Stimulated activated CD8-positive, alpha-beta memory T cell treated with anti-CD3 and anti-CD28 coated beads, Interleukin-12 subunit alpha, Interleukin-12 subunit beta, amount 100 ng/mL, for 24 hours (primary cell): ENCODE data around the gene S100A11.
"Not testable (repeated sequence)": the region's sequence is repeated elsewhere in the genome, so short reads cannot be mapped to it uniquely, and the experiment has no call there.

Source experiments
- DNase-seq: peaks from one replicate; pipeline ENCODE4 v3.0.0-alpha.2; 2020; ENCODE audit errors: extremely low read depth

The S100A11 gene

DNA sequence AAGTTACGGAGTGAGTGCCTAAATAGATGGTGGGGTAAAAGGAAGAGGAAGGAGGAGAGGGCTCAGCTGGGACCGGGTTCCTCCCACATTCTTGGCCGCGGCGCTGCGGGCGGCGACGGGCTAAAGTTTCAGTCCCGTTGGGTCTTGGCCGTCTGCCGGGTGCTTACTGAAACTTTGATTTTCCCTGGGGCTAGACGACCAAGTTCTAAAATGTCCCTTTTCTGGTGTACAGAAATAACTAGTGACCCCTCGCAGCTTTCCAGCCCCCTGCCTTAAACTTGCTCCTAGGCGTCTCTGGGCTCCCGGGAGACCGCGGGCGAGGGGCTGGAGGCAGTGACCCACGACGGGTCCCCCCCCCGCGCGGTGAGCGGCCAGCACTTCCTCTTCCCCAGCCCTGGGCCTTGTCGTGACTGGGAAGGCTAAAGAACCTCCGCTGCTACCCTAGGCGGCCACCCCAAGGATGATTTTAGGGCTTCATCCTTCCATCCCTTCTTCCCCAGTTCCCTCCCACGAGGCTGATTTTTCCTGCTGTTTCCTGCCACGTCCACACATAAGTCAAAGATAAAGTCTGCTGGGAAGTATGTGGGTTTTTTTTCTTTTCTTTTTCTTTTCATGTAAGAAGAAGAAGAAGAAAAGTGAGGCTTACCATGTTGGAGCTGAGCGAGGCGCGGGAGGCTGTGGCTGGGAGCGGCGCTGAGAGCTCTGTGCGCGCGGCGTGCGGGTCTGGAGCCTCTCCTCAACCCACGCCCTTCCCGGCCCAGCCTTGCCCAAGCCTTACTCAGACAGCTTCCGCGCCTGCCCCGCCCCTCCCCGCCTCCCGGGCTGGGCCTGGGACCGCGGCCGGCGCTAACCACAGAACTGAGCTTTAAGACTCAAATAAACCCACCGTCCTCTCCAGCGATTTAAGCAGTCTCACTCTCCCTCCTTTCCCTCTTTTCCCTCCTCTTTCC, at the start of gene S100A11:
TSS of gene S100A11 (minus strand) at position 738 of the 950 bp plus-strand sequence. CDS start at position 649, 89 bp downstream.
- peak; percentile 59 for DNase-seq

DNA sequence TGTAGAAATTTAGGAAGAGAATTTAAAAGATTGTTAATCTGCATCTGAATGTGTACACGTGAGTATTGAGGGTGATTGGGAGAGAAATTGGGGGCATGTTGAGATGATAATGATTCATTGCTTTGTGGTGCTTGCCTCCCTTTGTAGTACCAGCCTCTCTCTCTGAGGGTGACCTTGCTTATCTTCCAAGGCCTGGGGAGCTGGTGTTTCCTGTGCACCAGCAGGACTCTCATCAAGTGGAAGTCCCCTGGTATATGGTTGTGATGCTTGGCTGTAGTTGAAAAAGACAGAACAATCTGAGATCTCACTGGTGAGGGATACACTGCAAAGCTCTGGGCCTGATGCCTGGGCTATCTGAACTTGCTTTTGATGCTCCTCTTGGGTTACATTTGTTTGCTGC, 48.0 kb upstream of the S100A11 start:
- no peak for DNase-seq

DNA sequence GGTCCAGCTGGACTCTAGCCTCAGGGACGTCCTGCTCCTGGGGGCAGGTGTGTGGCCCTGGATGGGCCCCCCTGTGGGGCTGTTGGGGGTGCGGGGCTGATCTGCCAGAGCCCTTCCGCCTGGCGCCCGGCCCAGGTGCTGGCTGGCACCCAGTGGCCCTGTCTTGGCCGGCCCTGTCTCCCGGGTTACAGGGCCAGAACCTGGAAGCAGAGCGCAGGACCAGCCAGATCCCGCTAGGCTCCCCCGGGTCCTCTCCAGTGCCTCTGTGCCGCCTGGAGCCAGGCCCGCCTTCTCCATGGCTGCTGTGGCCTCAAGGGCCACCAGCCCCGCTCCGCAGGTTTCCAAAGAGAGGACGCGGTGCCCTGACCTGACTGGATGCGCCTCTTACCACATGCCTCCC, 44.2 kb upstream of the S100A11 start:
- not testable (repeated sequence) for DNase-seq

DNA sequence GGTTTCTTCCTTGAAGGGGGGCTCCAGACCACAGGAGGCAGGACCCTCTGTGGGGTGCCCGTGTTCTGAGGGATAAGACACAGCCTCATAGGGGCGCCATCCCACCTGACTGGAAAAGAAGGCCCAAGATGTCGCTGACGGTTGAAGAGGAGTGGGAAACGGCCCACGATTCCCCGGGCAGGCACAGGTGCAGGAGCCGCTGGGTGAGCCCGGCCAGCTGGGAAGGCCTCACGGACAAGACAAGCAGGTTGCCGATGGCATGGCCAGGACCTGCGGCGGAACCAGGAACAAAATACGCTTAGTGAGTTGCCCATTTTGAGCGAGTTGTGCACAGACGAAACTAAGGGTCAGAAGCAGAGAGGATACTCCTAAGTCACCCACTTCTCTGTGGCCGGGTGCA, 43.7 kb upstream of the S100A11 start:
- not testable (repeated sequence) for DNase-seq

DNA sequence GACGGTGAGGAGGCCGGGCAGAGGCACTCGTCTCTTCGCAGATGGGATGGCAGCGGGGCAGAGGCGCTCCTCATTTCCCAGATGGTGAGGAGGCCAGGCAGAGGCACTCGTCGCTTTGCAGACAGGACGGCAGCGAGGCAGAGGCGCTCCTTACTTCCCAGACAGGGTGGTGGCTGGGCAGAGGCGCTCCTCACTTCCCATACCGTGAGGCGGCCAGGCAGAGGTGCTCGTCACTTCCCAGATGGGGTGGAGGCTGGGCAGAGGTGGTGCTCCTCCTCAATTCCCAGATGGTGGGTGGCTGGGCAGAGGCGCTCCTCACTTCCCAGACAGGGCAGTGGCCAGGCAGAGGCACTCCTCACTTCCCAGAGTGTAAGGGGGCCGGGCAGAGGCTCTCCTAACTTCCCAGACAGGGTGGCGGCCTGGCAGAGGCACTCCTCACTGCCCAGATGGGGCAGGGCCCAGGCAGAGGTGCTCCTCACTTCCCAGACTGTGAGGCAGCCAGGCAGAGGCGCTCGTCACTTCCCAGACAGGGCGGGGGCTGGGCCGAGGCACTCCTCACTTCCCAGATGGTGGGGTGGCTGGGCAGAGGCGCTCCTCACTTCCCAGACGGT, 42.1 kb upstream of the S100A11 start:
- no peak for DNase-seq

DNA sequence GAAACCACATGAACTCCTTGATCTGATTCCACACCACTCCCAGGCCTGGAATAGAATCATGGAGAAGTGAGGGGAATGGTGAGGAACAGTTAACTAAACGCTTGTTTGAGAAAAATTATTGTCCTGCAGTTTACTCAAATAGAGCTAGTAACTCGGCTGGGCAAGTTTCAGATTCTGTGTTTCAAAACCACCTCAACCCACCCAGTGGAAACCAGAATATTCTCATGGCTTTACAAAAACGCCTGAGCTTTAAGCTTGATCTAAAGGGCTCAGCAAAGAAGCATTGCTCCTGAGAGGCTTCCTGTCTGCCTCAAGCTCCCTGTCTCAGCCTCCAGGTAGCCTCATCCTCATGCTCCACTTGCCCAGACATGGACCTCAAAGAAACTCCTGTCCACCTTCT, 35.5 kb upstream of the S100A11 start:
- no peak for DNase-seq

DNA sequence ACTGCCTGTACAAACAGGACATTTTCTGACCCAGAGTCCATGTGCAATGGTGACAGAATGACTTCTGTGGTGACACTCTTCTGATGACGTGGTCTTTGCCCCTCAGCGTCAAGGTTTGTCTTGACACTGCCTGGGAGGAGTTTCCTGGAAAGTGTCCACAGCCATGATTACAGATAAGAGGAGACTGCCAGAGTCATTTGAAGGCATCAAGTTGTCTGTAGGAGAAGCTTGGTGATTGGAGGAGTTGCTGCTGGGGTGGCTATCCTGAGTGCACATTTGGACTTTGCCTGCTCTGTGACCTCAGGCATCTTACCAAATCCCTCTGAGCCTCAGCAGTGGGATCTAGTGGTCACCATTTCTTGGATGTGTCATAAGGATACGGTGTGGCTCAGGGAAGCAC, 34.3 kb upstream of the S100A11 start:
- no peak for DNase-seq

DNA sequence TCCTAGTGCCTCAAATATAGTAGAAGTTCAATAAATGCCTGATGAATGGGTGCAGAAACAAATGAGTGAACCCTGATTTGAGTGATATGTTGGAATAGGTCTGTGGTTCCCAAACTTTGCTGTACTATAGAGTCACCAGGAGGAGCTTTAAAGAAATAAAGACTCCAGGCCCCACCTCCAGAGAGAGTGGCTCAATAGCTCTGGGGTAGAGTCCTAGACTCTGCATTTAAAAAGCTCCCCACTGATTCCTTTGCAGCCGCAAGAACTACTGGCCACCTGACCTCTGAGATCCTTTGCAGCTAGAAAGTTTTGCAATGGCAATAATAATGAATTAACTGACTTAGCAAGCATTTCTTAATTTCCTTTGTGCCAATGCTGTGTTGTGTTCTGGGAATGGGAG, 31.1 kb upstream of the S100A11 start:
- no peak for DNase-seq

DNA sequence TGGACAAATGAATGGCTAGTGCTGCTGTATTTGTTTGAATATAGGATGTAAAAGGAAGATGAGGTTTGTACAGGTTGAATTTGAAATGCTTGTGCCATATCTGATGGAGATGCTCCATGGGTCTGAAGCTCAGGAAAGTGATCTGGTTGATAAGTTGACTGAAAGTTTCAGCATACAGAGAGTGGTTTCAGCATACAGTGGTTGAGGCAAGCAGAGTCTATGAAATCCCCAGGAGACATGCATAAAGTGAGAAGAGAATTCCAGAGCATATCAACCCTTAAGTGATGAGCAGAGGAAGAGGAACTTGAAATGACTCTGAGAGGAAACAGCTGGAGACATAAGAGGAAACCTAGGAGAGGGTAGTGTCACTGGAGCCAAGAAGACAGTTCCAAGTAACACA, 30.3 kb upstream of the S100A11 start:
- DNase-seq: no peak

DNA sequence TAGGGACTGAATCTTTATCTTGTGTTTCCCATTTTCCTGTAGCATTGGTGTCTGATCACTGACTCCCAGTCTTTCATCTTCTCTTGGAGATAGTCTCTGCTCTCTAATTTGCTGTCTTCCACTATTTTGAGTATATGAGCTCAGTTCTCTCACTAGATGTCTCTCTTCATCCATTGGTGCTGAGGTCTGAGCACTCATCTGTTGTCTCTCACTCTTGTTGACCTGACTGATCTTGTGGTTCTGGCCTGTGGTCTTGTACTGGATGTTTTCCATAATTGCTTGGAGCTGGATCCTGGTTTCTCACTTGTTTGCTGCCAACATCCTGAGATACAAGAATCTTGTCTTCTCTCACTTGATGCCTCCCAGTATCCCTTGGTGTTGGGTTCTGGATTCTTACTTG, 25.1 kb upstream of the S100A11 start:
- no peak for DNase-seq

DNA sequence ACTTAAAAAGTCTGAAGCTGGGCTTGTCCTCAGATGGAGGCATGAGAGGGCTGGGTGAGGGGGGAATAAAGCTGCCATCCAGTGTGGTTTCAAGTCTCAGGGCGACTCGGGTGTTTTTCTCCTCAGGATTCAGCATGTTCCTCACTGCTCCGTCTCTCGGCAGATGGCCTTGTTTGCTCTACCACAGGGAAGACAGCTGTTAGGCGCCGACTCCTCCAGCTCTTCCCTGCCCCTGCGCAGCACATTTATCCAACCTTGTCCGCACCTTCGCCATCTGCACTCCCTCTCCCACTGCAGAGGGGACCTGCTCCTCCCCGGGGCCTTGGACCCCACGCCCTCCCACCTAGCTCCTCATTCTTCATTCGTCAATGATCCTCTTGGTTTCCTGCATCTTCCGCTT, 16.6 kb upstream of the S100A11 start:
- no peak for DNase-seq

DNA sequence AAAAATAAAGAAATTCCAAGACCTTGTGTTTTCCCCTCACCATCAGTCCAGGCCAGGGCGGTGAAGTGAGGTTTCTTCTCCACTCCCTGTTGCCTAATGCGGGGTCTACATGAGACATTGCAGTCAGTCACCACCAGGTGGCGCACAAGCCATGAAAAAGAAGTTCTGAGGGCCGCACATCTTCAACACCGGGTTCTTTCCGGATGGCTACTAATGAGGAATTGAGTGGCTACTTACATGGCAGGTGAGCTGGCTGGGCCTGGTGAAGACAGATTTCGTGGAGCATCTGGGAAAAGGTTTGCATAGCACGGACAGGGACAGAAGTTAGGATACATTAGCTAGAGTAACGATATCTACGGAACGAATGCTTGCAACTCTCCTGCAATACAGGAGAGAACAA, 15.8 kb upstream of the S100A11 start:
- DNase-seq: peak; percentile 42

DNA sequence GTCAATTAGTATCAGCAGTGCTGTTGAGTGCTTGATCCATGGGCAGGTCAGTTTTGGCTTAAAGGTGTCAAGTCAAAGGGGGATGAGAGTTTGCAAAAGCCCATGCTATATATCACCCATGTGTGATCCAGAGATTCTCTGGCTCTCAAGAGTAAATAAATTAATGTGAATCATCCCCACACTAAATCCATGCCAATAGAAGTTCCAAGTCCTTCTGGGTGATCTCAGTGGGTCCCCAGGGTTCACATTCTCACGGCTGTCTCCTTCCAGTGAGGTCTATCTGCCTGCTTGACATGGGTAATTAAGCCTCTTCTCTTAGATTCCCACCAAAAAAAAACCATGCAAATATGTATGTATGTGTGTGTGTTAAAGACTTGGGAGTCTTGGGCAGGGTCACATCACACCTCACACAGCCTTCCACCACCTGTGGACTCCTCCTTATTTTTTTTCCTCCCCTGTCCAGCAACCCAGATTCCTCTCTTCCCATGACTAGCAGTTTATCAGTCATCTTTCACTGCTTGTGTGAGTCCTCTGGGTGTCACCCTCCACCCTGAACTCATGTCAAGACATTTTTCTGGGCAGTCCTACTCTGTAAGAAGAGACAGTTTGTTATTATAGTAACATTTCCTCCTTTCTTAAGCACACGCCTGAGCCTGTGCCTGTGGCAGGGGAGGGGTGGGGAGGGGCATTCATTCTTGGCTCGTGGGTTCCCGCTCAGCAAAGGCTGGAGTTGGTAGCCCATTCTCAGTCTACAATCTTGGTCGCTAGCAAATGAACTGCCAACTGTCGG, 14.3 kb upstream of the S100A11 start:
- DNase-seq: no peak

DNA sequence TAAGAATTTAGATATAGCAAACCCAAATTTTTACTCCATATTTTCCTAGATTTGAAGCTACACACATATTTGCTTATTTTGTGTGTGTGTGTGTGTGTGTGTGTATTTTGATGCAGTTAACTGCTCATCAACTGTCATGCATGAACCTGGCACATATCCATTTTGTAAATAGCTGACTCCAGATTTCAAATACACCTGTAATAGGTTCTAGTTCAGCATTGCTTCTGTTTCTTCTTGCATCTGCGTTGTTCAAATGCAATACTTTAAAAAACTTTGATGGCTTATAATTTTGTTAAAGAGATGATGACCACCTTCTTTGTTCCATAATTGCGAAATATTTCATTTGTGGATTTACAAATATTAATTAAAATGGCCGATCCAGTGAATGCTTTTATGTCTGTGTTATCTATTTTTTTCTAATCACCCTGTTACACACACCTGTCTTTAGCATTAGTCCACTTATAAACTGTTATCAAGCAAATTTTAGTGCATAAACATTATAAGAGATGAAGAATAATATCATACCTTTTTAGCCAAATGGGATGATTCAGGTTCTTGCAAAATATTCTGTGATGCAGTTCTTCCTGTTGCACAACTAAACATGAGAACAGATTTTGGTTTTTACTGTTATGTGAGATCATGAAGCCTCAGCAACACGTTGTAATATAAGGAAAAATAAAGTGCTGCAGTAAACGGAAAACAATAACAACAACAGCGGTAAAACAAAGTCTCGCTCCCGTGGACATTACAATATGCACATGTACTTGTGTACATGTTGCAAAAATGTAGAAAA, 12.7 kb upstream of the S100A11 start:
- no peak for DNase-seq

DNA sequence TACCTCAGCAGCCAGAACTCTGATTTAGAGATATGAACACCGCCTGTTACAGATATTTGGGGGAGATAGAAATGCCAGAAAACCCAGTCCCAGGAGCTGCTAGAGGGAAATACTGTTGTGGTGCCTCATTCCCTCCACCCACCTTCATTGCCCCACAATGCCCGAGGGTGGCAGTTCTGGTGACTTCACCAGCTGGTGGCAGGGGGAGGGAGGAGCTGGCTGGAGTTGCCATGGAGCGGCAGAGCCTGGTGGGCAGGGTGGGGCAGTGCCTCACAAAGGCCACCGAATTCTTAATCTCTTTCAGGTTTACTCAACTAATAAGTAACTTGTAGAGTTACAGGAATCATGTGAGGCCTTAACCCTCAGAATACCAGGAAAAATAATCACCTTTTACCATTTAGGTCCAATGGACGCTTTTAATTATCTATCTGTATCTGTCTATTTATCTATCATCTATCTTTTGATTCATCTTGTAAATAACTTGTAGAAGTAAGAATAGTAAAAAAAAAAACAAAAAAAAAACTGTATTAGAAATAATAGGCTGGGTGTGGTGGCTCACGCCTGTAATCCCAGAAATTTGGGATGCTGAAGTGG, 11.7 kb upstream of the S100A11 start:
- peak; percentile 47 for DNase-seq

DNA sequence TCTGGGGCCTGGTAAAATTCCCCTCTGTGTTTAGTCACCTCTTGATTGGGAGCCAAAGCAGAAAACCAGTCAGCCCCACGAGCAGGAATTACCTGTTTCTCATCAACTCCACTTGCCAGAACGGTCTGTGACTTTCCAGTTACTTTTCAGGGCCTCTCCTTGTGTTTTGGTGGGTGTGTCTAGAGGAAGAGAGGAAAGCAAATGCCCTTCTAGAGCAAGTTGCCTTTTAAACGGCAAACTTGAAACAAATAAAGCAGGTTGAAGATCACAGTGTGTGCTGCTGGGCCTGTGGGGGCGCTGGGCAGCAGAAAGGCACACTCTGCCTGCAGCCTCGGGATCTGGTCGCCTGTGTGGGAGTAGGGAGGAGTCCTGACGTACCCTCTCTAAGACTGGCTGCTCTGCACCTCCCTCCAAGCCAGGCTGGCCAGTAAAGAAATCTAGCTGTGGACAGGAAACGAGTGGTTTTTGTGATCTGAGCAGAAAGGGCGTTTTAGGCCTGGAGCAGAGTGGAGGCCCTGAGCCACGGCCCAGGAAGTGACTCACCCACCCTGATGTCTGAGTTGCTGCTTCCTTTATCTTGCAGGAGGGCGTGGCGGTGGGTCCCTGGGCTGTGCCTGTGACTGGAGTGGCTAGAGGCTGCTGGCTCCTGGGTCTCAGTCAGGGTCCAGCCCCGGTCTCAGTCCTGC, 11.1 kb upstream of the S100A11 start:
- peak; percentile 60 for DNase-seq

DNA sequence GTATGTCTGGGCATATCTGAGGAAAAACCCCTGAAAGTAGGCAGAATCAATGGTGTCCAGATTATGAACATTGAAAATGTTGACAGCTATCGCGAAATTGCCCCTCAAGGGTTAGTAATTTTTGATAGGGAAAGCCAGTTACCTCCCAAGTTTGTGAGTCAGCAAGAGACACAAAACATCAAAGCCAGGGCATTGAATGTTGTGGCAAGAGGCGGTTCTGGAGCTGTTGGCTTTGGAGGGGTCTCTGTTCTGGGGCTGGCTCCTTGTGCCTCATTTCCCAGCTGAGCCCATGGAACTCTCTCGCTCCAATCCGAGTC, 10.6 kb upstream of the S100A11 start:
- DNase-seq: no peak

DNA sequence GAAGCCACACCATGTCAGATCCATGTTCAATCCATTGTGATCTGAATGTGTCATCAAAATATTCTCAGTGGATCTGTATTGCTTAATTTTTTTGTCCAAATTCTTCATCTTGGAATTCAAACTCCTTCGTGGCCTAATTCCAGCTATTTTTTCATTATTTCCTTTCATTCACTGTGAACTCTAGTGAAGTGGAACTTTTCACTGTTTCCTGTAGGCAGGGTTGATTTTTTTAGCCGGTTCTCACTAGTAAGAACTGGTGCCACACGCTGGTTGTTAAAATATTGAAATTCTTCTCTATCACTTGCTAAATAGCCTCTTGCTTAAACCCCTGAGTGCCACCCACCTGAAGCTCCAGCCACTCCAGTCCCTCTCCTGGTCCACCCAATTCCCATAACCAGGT, 7.6 kb upstream of the S100A11 start:
- no peak for DNase-seq

DNA sequence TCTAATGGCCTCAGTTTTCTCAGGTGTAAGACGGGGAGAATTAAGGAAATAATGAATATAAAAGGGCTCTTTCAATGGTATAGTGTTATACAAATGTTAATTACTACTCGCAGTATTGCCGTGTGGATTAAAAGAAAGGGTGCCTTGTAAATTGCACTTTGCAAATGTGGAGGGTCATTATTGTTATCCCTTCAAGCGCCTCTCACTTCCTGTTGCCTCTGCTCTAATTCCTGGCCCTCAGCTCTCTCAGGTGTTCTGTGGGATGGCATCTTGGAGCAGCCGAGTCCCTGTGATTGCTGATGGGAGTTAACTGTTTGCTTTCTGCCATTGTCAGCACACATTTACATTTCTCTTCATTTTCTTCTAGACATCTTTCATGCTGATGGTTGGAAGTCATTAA, 7.1 kb upstream of the S100A11 start:
- no peak for DNase-seq

DNA sequence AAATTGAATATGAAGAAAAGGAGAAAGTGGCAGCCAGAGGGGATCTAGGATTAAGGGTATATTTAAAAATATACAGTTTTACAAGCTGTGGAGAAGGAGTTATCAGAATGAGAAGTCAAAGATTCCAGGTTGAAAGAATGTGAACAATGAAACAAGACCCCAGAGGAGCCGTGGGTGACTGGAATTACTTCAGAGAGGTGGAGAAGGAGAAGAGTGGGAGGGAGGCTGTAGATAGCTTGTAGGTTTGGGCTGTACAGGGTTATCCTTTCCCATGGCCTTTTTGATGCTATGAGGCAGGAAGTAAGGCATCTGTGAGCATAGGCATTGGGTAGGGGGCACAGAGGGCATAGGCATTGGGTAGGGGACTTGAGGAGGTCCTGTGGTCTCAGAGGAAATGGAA, 5.2 kb upstream of the S100A11 start:
- DNase-seq: no peak

DNA sequence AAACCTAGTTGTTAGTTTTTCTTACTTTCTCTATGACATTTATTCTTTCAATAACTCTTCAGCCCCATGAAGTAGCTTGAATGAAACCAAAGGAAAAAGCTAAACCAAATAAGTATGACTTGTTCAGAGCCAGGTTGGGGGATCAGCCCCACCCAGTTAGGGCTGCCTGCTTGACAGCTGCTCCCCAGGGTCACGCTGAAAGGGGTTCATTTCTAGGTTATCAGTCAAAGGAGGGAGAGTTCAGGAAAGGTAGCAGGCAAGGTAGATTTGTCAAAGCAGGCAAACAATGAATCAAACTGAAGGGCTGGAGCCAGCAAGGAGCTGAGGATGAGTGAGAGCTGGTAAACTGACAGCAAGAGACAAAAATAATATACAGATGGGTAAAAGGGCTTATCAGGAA, 3.1 kb upstream of the S100A11 start:
- DNase-seq: no peak
